B cell (primary cell): Measurements from ENCODE around the gene GP1BB. TPM values are rescaled to one million over a fixed set of nuclear protein-coding genes. Genes with fewer than 3 reads are reported as not detected.

Source experiments
- ATAC-seq: fragments of 200-7000 bp; cut with Tn5 transposase; one replicate; pipeline ENCODE4 v1.10.0; 2021; ENCODE audit warnings: low read depth, mild to moderate bottlenecking, moderate number of reproducible peaks, moderate library complexity
- CTCF ChIA-PET: fragments of 350-600 bp; sonication (Branson Sonifier 250); formaldehyde crosslinking; loops from one replicate; lab custom pipeline; 2021; ENCODE audit warnings: antibody characterized with exemption, inconsistent platforms; lab: Charles Lee
- POLR2A ChIA-PET: fragments of 350-600 bp; sonication (Branson Sonifier 250); formaldehyde crosslinking; loops from one replicate; lab custom pipeline; 2021; ENCODE audit warnings: antibody characterized with exemption; lab: Charles Lee
- DNase-seq: peaks from one replicate; pipeline ENCODE4 v3.0.0; 2013
- H2AFZ ChIP-seq: 2 replicates; pipeline ENCODE4 v1.6.1; 2012; ENCODE audit warnings: mild to moderate bottlenecking, low read depth, low read length; ENCODE audit not compliant: insufficient read depth, poor library complexity, severe bottlenecking
- H3K27ac ChIP-seq, 2 donors: 1 replicate in 1 of 2; 2 replicates in 1 of 2; pipeline ENCODE4 v1.5.1; 2012 to 2013; ENCODE audit warnings: low read length in 2 of 2, mild to moderate bottlenecking in 2 of 2, moderate library complexity in 1 of 2
- H3K27me3 ChIP-seq, 4 experiments: fragments of 200-600 bp in 1 of 4; sonication (generic) in 1 of 4; replicated peaks in 1 of 4; 1 replicate in 2 of 4; 2 replicates in 2 of 4; pipeline versions ENCODE4 v1.6.1 to v1.7.0; 2013 to 2016; ENCODE audit warnings: low read length in 3 of 4, mild to moderate bottlenecking in 2 of 4, mixed read lengths in 1 of 4, moderate library complexity in 1 of 4; ENCODE audit not compliant: insufficient read depth in 4 of 4, control insufficient read depth in 3 of 4; ENCODE audit errors: control extremely low read depth in 1 of 4
- H3K36me3 ChIP-seq, 2 experiments: replicated peaks in 1 of 2; 1 replicate in 1 of 2; 2 replicates in 1 of 2; pipeline versions ENCODE4 v1.6.1 to v1.7.1; 2013; ENCODE audit warnings: low read length in 1 of 2; ENCODE audit not compliant: insufficient read depth in 2 of 2, control insufficient read depth in 1 of 2; ENCODE audit errors: control extremely low read depth in 1 of 2, extremely low read depth in 1 of 2
- H3K4me1 ChIP-seq, 2 donors: fragments of 200-600 bp in 1 of 2; sonication (generic) in 1 of 2; 1 replicate in 1 of 2; 2 replicates in 1 of 2; pipeline versions ENCODE4 v1.5.1 to v1.6.1; 2013 to 2017; ENCODE audit warnings: low read length in 2 of 2; ENCODE audit not compliant: control insufficient read depth in 2 of 2, insufficient read depth in 2 of 2
- H3K4me2 ChIP-seq: replicated peaks from 2 replicates; pipeline ENCODE3; 2012; ENCODE audit warnings: mild to moderate bottlenecking, low read depth, low read length; ENCODE audit not compliant: poor library complexity, severe bottlenecking
- H3K4me3 ChIP-seq, 5 experiments: fragments of 200-600 bp in 1 of 5; sonication (generic) in 1 of 5; 1 replicate in 3 of 5; 2 replicates in 2 of 5; pipeline versions ENCODE4 v1.5.1 to v1.7.0; 2011 to 2016; ENCODE audit warnings: low read length in 4 of 5, mild to moderate bottlenecking in 4 of 5, low read depth in 2 of 5, control low read depth in 1 of 5, moderate library complexity in 1 of 5; ENCODE audit not compliant: insufficient read depth in 1 of 5; ENCODE audit errors: control extremely low read depth in 1 of 5, extremely low read depth in 1 of 5
- H3K79me2 ChIP-seq: fragments of 200-600 bp; sonication (generic); one replicate; pipeline ENCODE4 v1.6.0; 2016; ENCODE audit warnings: low read length; ENCODE audit not compliant: control insufficient read depth, insufficient read depth
- H3K9ac ChIP-seq: fragments of 200-600 bp; sonication (generic); 2 replicates; pipeline ENCODE4 v1.6.1; 2017; ENCODE audit warnings: mild to moderate bottlenecking, low read length, moderate library complexity
- H3K9me3 ChIP-seq, 3 donors: one replicate each; pipeline versions ENCODE4 v1.6.1 to v1.7.1; 2013; ENCODE audit warnings: low read length in 2 of 3; ENCODE audit not compliant: control insufficient read depth in 2 of 3, insufficient read depth in 1 of 3; ENCODE audit errors: control extremely low read depth in 1 of 3
- H4K20me1 ChIP-seq: 2 replicates; pipeline ENCODE4 v1.6.0; 2012; ENCODE audit warnings: mild to moderate bottlenecking, low read length; ENCODE audit not compliant: insufficient read depth, control insufficient read depth, poor library complexity, severe bottlenecking
- H3K27ac Mint-ChIP-seq: one replicate; pipeline ENCODE4 v1.8.0; 2021; ENCODE audit warnings: mixed read lengths
- H3K27me3 Mint-ChIP-seq: one replicate; pipeline ENCODE4 v1.8.0; 2021; ENCODE audit warnings: mixed read lengths
- H3K4me1 Mint-ChIP-seq: one replicate; pipeline ENCODE4 v1.8.0; 2021; ENCODE audit warnings: mixed read lengths
- H3K4me3 Mint-ChIP-seq: one replicate; pipeline ENCODE4 v1.8.0; 2021; ENCODE audit warnings: mixed read lengths
- H3K9me3 Mint-ChIP-seq: one replicate; pipeline ENCODE4 v1.8.0; 2022; ENCODE audit warnings: mixed read lengths; ENCODE audit not compliant: insufficient read depth
- EZH2 ChIP-seq: IDR thresholded peaks from 2 replicates; pipeline ENCODE4 v1.6.1; 2012; ENCODE audit warnings: borderline replicate concordance, low read depth, mild to moderate bottlenecking, moderate library complexity, low read length; ENCODE audit not compliant: insufficient read depth, poor library complexity, severe bottlenecking
- WGBS: methylation state at CpG from one replicate; pipeline ENCODE4 v1.1.5; 2013; ENCODE audit warnings: missing lambda C conversion rate; ENCODE audit not compliant: insufficient coverage; 5-methylcytosine and 5-hydroxymethylcytosine counted together
- intact Hi-C: fragments of 100-400 bp; cut with micrococcal nuclease; formaldehyde crosslinking; loops from one replicate; pipeline ENCODE4 v1.10.0; 2022
- polyA plus RNA-seq: library from polyadenylated mRNA; depleted of rRNA; stranded (reverse); fragments of >200 nt; gene quantifications from 2 replicates; pipeline ENCODE4 v1.2.3, GENCODE V29; 2012
- total RNA-seq, 2 donors: library from RNA; stranded (reverse); fragments of 120-200 nt in 1 of 2; gene quantifications; 1 replicate in 1 of 2; 2 replicates in 1 of 2; pipeline versions ENCODE4 v1.2.3 to v1.2.4, GENCODE V29; 2013 to 2022
- TF ChIP-seq, protein P1 (sequence below): fragments of 200-600 bp; IDR thresholded peaks from one replicate; pipeline ENCODE4 v1.8.0; 2022; ENCODE audit warnings: antibody characterized with exemption, mild to moderate bottlenecking

Gene GP1BB
- total and polyA plus RNA-seq, 2 donors (not counting 1 experiment from before 2014, with no cell fraction given): 0.31 TPM; not detected in 1

DNA sequence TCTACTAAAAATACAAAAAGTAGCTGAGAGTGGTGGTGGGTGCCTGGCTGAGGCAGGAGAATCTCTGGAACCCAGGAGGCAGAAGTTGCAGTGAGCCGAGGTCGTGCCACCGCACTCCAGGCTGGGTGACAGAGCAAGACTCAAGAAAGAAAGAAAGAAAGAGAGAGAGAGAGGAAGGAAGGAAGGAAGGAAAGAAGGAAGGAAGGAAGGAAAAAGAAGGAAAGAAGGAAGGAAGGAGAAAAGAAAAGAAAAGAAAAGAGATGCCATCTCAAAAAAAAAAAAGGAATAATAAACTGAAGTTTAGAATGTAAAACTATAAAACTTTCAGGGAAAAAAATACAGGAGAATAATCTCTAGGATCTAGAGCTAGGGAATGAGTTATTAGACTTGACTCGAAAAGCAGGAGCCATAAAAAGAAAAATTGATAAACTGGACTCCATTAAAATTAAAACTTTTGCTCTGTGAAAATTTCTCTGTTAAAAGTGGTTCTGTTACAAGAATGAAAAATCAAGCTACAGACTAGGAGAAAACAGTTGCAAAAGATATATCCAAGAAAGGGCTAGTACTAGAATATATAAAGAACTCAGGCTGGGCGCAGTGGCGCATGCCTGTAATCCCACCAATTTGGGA lies 22.4 kb upstream of the GP1BB start:
- H3K4me2 ChIP-seq: no peak overlapping the region
- Mint-ChIP-seq H3K9me3 (no peaks in the 10 kb centered on the region), H3K4me3 (no peak overlapping the region), H3K27ac (no peak overlapping the region), H3K27me3 (peaks cover 16% of the 10 kb centered on the region), H3K4me1 (no peaks in the 10 kb centered on the region)
- H3K79me2 ChIP-seq: no peaks in the 10 kb centered on the region
- ChIA-PET POLR2A (no interaction called here), CTCF (interaction anchor here (1.9 kb wide), 1 partner anchor 29 kb away, joined by 10 read pairs; no protein-coding TSS in a partner anchor)
- ATAC-seq (no peak), DNase-seq (no peak)
- intact Hi-C loops: no loop called here
- no peaks in the 10 kb centered on the region for H3K36me3 ChIP-seq
- H3K27ac ChIP-seq: no peak overlapping the region
- H2AFZ ChIP-seq: no peak overlapping the region
- H4K20me1 ChIP-seq: no peaks in the 10 kb centered on the region
- no peaks in the 10 kb centered on the region for H3K9me3 ChIP-seq
- TF ChIP-seq, protein P1, sequence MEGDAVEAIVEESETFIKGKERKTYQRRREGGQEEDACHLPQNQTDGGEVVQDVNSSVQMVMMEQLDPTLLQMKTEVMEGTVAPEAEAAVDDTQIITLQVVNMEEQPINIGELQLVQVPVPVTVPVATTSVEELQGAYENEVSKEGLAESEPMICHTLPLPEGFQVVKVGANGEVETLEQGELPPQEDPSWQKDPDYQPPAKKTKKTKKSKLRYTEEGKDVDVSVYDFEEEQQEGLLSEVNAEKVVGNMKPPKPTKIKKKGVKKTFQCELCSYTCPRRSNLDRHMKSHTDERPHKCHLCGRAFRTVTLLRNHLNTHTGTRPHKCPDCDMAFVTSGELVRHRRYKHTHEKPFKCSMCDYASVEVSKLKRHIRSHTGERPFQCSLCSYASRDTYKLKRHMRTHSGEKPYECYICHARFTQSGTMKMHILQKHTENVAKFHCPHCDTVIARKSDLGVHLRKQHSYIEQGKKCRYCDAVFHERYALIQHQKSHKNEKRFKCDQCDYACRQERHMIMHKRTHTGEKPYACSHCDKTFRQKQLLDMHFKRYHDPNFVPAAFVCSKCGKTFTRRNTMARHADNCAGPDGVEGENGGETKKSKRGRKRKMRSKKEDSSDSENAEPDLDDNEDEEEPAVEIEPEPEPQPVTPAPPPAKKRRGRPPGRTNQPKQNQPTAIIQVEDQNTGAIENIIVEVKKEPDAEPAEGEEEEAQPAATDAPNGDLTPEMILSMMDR: no peak
- no peak for TF ChIP-seq EZH2
- H3K4me3 ChIP-seq: no peak overlapping the region
- H3K4me1 ChIP-seq: no peaks in the 10 kb centered on the region
- no peak overlapping the region for H3K9ac ChIP-seq
- WGBS: 96% methylated on average over 5 of the region's 6 CpGs
- no peaks in the 10 kb centered on the region for H3K27me3 ChIP-seq

DNA sequence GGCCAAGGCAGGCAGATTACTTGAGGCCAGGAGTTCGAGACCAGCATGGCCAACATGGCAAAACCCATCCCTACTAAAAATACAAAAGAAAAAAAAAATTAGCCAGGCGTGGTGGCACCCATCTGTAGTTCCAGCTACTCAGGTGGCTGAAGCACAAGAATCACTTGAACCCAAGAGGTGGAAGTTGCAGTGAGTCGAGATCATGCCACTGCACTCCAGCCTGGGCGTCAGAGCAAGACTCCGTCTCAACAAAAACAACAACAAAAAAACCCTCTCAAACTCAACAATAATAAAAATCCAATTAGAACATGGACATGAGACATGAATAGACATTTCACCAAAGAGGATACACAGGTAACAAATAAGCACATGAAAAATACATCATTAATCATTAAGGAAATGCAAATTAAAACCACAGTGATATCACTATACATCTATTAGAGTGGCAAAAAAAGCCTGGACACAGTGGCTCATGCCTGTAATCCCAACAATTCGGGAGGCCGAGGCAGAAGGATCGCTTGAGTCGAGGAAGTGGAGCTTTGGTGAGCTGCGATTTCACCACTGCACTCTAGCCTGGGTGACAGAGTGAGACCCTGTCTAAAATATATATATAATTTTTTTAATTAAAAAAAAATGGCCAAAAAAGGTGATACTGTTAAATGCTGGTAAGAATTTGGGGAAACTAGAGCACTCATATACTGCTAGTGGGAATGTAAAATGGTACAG lies 21.8 kb upstream of the GP1BB start:
- ChIA-PET POLR2A (no interaction called here), CTCF (interaction anchor here (0.6 to 1.9 kb wide), 2 partner anchors 29 to 563 kb away, joined by 3 to 10 read pairs; no protein-coding TSS in a partner anchor)
- Mint-ChIP-seq H3K9me3 (no peaks in the 10 kb centered on the region), H3K27ac (no peak overlapping the region), H3K27me3 (peaks cover 12% of the 10 kb centered on the region), H3K4me3 (no peak overlapping the region), H3K4me1 (no peaks in the 10 kb centered on the region)
- intact Hi-C loops: no loop called here
- no peak overlapping the region for H3K9ac ChIP-seq
- no peaks in the 10 kb centered on the region for H3K4me1 ChIP-seq
- H3K36me3 ChIP-seq: no peaks in the 10 kb centered on the region
- H3K4me3 ChIP-seq: no peak overlapping the region
- no peaks in the 10 kb centered on the region for H4K20me1 ChIP-seq
- H3K9me3 ChIP-seq: no peaks in the 10 kb centered on the region
- no peak for ATAC-seq
- H3K79me2 ChIP-seq: no peaks in the 10 kb centered on the region
- no peak for DNase-seq
- no peak overlapping the region for H3K27ac ChIP-seq
- TF ChIP-seq, protein P1: no peak
- no peak for TF ChIP-seq EZH2
- H2AFZ ChIP-seq: no peak overlapping the region
- no peaks in the 10 kb centered on the region for H3K27me3 ChIP-seq
- 89% methylated on average over 5 of the region's 10 CpGs for WGBS
- no peak overlapping the region for H3K4me2 ChIP-seq
